Ishikawa (cell line): ENCODE data around the gene PLEKHG1.

Experiments used
- CEBPB ChIP-seq: IDR thresholded peaks from 2 replicates; pipeline ENCODE4 v1.6.1; 2012
- CREB1 ChIP-seq: IDR thresholded peaks from 2 replicates; pipeline ENCODE4 v1.6.1; 2012; ENCODE audit warnings: low read depth
- EGR1 ChIP-seq: IDR thresholded peaks from 2 replicates; pipeline ENCODE4 v1.6.1; 2012
- EP300 ChIP-seq: IDR thresholded peaks from 2 replicates; pipeline ENCODE4 v1.6.1; 2012; ENCODE audit warnings: borderline replicate concordance
- FOXM1 ChIP-seq: IDR thresholded peaks from 2 replicates; pipeline ENCODE4 v1.6.1; 2012; ENCODE audit warnings: low read depth, borderline replicate concordance
- NFIC ChIP-seq: IDR thresholded peaks from 2 replicates; pipeline ENCODE4 v1.6.1; 2012
- RAD21 ChIP-seq: IDR thresholded peaks from 2 replicates; pipeline ENCODE4 v1.6.1; 2012; ENCODE audit warnings: low read depth
- TAF1 ChIP-seq: IDR thresholded peaks from 2 replicates; pipeline ENCODE4 v1.6.1; 2012; ENCODE audit warnings: low read depth, mild to moderate bottlenecking
- TCF12 ChIP-seq: IDR thresholded peaks from 2 replicates; pipeline ENCODE4 v1.6.1; 2012; ENCODE audit warnings: low read depth
- TEAD4 ChIP-seq: IDR thresholded peaks from 2 replicates; pipeline ENCODE4 v1.6.1; 2012
- YY1 ChIP-seq: IDR thresholded peaks from 2 replicates; pipeline ENCODE4 v1.6.1; 2012; ENCODE audit warnings: low read depth
- ZBTB7A ChIP-seq: IDR thresholded peaks from 2 replicates; pipeline ENCODE4 v1.6.1; 2012; ENCODE audit warnings: low read depth
- TF ChIP-seq, protein P1 (sequence below): IDR thresholded peaks from 2 replicates; pipeline ENCODE4 v1.6.1; 2012
- TF ChIP-seq, protein P2 (sequence below): IDR thresholded peaks from 2 replicates; pipeline ENCODE4 v1.6.1; 2012; ENCODE audit warnings: low read depth, mild to moderate bottlenecking
- TF ChIP-seq, protein P3 (sequence below): IDR thresholded peaks from 2 replicates; pipeline ENCODE4 v1.6.1; 2012

PLEKHG1 gene

DNA sequence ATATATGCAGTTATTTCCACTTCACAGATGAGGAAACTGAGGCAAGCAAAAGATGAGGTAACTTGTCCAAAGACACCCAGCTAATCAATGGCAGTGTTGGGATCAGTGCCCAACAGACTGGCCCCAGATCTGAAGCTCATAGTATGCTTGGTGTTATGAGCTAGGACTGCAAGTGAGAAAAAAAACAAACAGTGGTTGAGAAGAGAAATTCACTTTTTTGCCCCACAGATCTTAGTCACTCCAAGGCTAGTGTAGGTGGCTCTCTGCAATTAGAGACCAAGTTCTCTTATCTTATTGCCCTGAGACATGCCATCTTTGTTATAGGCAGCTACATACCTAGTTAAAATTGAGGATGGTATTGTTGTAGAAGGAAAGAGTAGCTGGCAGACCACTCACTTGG is 16.3 kb downstream of the PLEKHG1 start:
- TF ChIP-seq EGR1 (no peak), ZBTB7A (no peak)

DNA sequence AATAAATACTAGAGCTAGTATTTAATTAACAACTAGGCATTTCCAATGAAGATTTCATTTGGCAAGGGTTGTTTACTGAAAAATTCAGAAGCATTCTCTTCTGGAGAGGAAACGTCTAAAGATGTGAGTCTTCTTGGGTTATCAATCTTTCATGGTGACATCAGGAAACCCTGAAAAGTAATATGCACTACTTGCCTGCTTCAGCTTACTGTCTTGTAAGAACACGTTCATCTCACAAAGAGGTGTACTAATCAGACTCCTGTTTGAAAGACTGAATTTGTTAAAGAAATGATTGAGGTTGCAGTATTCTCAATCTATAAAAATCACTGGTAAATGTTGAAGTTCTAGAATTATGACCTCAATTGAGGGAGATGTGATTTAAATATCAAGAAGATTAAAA is 16.9 kb downstream of the PLEKHG1 start:
- TF ChIP-seq TEAD4 = no peak
- TF ChIP-seq, protein P1, sequence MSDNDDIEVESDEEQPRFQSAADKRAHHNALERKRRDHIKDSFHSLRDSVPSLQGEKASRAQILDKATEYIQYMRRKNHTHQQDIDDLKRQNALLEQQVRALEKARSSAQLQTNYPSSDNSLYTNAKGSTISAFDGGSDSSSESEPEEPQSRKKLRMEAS = no peak
- no peak for TF ChIP-seq EGR1
- TF ChIP-seq, protein P2, sequence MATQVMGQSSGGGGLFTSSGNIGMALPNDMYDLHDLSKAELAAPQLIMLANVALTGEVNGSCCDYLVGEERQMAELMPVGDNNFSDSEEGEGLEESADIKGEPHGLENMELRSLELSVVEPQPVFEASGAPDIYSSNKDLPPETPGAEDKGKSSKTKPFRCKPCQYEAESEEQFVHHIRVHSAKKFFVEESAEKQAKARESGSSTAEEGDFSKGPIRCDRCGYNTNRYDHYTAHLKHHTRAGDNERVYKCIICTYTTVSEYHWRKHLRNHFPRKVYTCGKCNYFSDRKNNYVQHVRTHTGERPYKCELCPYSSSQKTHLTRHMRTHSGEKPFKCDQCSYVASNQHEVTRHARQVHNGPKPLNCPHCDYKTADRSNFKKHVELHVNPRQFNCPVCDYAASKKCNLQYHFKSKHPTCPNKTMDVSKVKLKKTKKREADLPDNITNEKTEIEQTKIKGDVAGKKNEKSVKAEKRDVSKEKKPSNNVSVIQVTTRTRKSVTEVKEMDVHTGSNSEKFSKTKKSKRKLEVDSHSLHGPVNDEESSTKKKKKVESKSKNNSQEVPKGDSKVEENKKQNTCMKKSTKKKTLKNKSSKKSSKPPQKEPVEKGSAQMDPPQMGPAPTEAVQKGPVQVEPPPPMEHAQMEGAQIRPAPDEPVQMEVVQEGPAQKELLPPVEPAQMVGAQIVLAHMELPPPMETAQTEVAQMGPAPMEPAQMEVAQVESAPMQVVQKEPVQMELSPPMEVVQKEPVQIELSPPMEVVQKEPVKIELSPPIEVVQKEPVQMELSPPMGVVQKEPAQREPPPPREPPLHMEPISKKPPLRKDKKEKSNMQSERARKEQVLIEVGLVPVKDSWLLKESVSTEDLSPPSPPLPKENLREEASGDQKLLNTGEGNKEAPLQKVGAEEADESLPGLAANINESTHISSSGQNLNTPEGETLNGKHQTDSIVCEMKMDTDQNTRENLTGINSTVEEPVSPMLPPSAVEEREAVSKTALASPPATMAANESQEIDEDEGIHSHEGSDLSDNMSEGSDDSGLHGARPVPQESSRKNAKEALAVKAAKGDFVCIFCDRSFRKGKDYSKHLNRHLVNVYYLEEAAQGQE = no peak
- TF ChIP-seq EP300 = no peak
- no peak for TF ChIP-seq YY1
- no peak for TF ChIP-seq TAF1
- no peak for TF ChIP-seq CREB1
- TF ChIP-seq NFIC = no peak
- TF ChIP-seq RAD21 = no peak
- TF ChIP-seq FOXM1 = no peak
- TF ChIP-seq, protein P3, sequence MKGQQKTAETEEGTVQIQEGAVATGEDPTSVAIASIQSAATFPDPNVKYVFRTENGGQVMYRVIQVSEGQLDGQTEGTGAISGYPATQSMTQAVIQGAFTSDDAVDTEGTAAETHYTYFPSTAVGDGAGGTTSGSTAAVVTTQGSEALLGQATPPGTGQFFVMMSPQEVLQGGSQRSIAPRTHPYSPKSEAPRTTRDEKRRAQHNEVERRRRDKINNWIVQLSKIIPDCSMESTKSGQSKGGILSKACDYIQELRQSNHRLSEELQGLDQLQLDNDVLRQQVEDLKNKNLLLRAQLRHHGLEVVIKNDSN = no peak
- TF ChIP-seq CEBPB = no peak

DNA sequence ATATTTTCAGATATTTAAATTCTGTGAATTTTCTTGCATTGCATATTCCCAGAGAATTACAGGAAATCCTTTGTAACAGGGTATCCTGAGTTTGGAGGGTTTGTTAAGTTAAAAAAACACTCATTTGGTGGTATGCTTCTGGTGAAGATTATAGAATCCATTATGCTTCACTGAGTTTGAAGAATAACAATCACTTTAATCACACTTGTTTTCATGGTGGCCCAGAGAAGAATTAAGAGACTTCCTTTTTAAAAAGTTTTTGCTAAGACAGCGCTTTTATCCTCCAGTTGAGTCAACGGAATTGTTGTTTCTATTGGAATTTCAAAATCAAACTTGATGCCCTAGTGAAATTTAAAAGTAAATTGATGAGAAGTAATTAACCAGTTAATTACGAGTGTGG is 17.4 kb downstream of the PLEKHG1 start:
- TF ChIP-seq, protein P3 = no peak
- TF ChIP-seq TEAD4 = no peak
- no peak for TF ChIP-seq TCF12
- no peak for TF ChIP-seq NFIC
- TF ChIP-seq ZBTB7A = no peak
- TF ChIP-seq, protein P1 = no peak
- TF ChIP-seq TAF1 = no peak
- TF ChIP-seq EP300 = no peak
- no peak for TF ChIP-seq CEBPB
- no peak for TF ChIP-seq EGR1
- TF ChIP-seq, protein P2 = no peak
- no peak for TF ChIP-seq CREB1
- no peak for TF ChIP-seq FOXM1
- TF ChIP-seq RAD21 = no peak
- TF ChIP-seq YY1 = no peak

DNA sequence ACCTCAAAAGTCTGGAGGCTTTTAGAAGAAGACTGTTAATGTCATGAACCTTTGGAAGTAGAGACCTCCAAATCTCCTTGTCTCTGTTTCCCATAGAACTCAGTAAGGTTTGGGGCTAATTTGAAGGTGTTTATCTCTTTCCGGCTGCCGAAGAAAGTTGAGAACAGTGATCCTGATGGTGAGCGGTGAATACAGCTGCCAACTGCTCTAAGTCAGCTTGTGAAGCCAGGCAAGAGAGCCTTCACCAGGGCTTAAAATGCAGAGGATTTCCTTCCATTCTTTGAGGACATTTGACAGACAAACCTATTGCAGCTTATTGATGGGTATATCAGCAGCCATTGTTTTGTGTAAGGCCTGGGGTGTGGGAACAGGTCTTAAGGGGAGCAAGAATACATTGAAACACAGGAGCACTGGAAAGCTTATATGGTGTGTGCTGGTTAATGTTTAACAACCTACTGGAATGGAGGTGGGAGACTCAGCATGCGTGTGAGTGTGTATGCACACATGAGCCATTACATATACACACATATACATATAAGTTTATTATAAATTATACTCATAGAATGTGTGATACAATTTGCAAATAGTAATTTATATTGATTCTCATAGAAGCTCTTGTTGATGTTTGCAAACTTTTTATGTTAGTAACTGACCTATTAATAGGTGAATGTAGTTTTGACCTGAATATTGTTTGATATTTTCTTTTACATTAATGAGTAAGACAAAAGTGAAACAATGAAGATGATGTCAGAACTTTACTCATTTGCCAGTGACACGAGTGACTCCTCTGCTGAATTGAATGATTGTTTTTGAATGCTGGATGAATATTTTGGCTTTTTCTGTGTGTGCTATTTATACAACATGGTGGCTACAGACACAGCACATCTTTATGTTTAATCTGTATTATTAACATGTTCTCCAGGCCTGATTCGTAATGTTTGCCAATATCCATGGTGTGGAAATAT is 18.1 kb downstream of the PLEKHG1 start:
- TF ChIP-seq EGR1 (no peak), FOXM1 (no peak), YY1 (no peak), RAD21 (no peak), TEAD4 (no peak), TCF12 (no peak), ZBTB7A (no peak), EP300 (no peak), CREB1 (no peak), CEBPB (no peak), TAF1 (no peak), NFIC (no peak)
- TF ChIP-seq, protein P2 = no peak
- TF ChIP-seq, protein P3 = no peak
- TF ChIP-seq, protein P1 = no peak
